A673 (cell line): Measurements from ENCODE around the gene GPSM1. TPM values are rescaled to one million over a fixed set of nuclear protein-coding genes. Genes with fewer than 3 reads are reported as not detected.

Experiments used
- BruUV-seq: library from RNA; stranded (reverse); fragments of 400-500 nt; replicated peaks from 2 replicates; lab custom pipeline; 2021; lab: Mats Ljungman, UMichigan
- CTCF ChIA-PET: fragments of 300-600 bp; sonication (Branson Sonifier 250); formaldehyde crosslinking; loops from one replicate; lab custom pipeline; 2022; ENCODE audit warnings: antibody characterized with exemption; lab: Charles Lee
- POLR2A ChIA-PET: fragments of 300-600 bp; sonication (Branson Sonifier 250); formaldehyde crosslinking; loops from one replicate; lab custom pipeline; 2022; ENCODE audit warnings: antibody characterized with exemption; ENCODE audit not compliant: low non-redundant PET; lab: Charles Lee
- DNase-seq: peaks from one replicate; pipeline ENCODE4 v3.0.0-alpha.2; 2015; ENCODE audit warnings: low spot score
- H3K27ac ChIP-seq: fragments of 200-600 bp; sonication (generic); 2 replicates; pipeline ENCODE4 v1.5.1; 2016; ENCODE audit warnings: mixed run types, low read depth, mild to moderate bottlenecking, mixed read lengths, antibody characterized with exemption, low read length; ENCODE audit not compliant: poor library complexity, severe bottlenecking
- H3K27me3 ChIP-seq: fragments of 200-600 bp; sonication (generic); replicated peaks from 2 replicates; pipeline ENCODE4 v1.6.1; 2017; ENCODE audit warnings: mixed run types, low read depth, mild to moderate bottlenecking, mixed read lengths, antibody characterized with exemption, low read length; ENCODE audit not compliant: insufficient read depth, poor library complexity
- H3K36me3 ChIP-seq: fragments of 200-600 bp; sonication (generic); 2 replicates; pipeline ENCODE4 v1.6.1; 2016; ENCODE audit warnings: mixed run types, mild to moderate bottlenecking, mixed read lengths, antibody characterized with exemption, low read length; ENCODE audit not compliant: insufficient read depth, poor library complexity, severe bottlenecking
- H3K4me1 ChIP-seq: fragments of 200-600 bp; sonication (generic); 2 replicates; pipeline ENCODE4 v1.6.1; 2017; ENCODE audit warnings: mixed run types, mild to moderate bottlenecking, mixed read lengths, antibody characterized with exemption, low read length; ENCODE audit not compliant: insufficient read depth, poor library complexity, severe bottlenecking
- H3K4me3 ChIP-seq: fragments of 200-600 bp; sonication (generic); 2 replicates; pipeline ENCODE4 v1.5.1; 2016; ENCODE audit warnings: low read depth, mixed run types, mild to moderate bottlenecking, mixed read lengths, low read length; ENCODE audit not compliant: poor library complexity, severe bottlenecking
- H3K9me3 ChIP-seq: fragments of 200-600 bp; sonication (generic); 2 replicates; pipeline ENCODE4 v1.6.1; 2016; ENCODE audit warnings: mixed run types, low read depth, mild to moderate bottlenecking, mixed read lengths, antibody characterized with exemption, low read length; ENCODE audit not compliant: poor library complexity, severe bottlenecking
- EZH2 ChIP-seq: fragments of 200-600 bp; sonication (generic); IDR thresholded peaks from 2 replicates; pipeline ENCODE4 v1.6.1; 2017; ENCODE audit warnings: borderline replicate concordance, low read depth, mild to moderate bottlenecking, mixed read lengths, antibody characterized with exemption, low read length; ENCODE audit not compliant: poor library complexity, severe bottlenecking
- intact Hi-C: fragments of 100-400 bp; cut with micrococcal nuclease; formaldehyde crosslinking; loops from one replicate; pipeline ENCODE4 v1.10.0; 2022; ENCODE audit not compliant: unreplicated experiment
- total RNA-seq: library from RNA; stranded (reverse); gene quantifications from 2 replicates; pipeline ENCODE4 v1.2.3, GENCODE V29; 2021
- TF ChIP-seq, protein P1 (sequence below): fragments of 300-800, 200-600 bp; sonication (generic); conservative IDR thresholded peaks from 2 replicates; pipeline ENCODE4 v1.5.1; 2017; ENCODE audit warnings: low read depth, mild to moderate bottlenecking, antibody characterized with exemption, low read length, moderate library complexity, mixed read lengths

Gene GPSM1
- total RNA-seq, 1 experiment from 2014 or later = 36.4 TPM

DNA sequence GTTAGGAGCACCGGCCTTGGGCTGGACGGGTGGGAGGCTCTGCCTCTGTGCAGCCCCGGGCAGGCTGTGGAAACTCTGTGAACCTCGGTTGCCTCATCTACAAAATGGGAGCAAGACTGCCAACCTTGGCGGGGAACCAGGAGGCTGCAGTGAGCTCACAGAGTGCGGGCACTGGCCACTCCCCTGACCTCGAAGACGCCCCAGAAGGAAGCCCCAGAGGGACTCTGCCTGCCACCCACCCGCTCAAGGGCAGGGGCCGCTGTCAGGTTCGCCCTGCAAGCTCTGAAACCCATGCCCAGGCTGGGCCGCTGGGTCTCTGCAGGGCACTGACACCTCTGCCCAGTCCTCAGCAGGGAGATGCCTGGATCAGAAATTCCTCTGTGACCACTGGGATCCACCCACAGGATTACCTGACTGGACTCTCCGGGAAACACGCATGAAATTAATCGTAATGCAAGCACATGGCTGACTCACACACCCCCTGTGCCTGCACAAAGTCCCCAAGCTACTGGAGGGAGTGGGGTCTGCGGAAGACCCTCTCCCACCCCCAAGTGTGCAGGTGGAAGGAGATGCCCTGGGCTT, 30.8 kb upstream of the GPSM1 start:
- CTCF ChIA-PET = no interaction called here

DNA sequence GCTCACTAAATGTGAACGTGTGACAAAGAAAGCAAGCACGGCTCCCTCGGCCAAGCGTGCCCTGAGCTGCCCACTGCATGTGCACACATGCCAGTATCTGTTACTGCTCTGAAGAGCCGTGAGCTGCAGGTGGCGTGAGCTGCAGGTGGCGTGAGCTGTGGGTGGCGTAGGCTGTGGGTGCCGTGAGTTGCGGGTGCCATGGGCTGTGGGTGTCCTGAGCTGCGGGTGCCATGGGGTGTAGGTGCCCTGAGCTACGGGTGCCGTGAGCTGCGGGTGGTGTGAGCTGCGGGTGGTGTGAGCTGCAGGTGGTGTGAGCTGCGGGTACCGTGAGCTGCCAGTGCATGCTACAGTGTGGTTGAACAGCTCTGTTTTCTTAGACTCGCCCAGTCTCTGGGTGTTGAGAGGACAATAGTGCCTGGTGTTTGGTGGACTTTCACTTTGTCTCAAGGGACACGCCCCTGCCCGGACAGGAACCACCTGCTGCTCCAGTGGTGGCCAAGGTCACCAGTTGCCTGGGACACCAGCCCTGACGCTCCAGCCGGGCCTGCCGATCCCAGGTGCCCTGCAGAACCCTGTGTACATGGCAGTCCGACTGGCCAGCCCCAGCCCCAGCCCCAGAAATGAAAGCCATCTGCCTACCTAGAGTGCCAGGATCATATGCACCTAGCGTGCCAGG, 30.2 kb upstream of the GPSM1 start:
- POLR2A ChIA-PET = no interaction called here
- TF ChIP-seq, protein P1, sequence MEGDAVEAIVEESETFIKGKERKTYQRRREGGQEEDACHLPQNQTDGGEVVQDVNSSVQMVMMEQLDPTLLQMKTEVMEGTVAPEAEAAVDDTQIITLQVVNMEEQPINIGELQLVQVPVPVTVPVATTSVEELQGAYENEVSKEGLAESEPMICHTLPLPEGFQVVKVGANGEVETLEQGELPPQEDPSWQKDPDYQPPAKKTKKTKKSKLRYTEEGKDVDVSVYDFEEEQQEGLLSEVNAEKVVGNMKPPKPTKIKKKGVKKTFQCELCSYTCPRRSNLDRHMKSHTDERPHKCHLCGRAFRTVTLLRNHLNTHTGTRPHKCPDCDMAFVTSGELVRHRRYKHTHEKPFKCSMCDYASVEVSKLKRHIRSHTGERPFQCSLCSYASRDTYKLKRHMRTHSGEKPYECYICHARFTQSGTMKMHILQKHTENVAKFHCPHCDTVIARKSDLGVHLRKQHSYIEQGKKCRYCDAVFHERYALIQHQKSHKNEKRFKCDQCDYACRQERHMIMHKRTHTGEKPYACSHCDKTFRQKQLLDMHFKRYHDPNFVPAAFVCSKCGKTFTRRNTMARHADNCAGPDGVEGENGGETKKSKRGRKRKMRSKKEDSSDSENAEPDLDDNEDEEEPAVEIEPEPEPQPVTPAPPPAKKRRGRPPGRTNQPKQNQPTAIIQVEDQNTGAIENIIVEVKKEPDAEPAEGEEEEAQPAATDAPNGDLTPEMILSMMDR = no peak
- TF ChIP-seq EZH2 = no peak
- intact Hi-C loops = no loop called here
- DNase-seq = no peak
- Histone ChIP-seq H3K27ac (no peak overlapping the region), H3K9me3 (no peaks in the 10 kb centered on the region), H3K36me3 (no peaks in the 10 kb centered on the region), H3K4me3 (no peak overlapping the region), H3K4me1 (no peaks in the 10 kb centered on the region), H3K27me3 (no peaks in the 10 kb centered on the region)
- no TSS peak for BruUV-seq
- CTCF ChIA-PET = no interaction called here

More for the DNA sequence above, 30.8 kb upstream of the GPSM1 start:
- Histone ChIP-seq H3K27me3 (no peaks in the 10 kb centered on the region), H3K36me3 (no peaks in the 10 kb centered on the region), H3K4me3 (no peak overlapping the region), H3K27ac (no peak overlapping the region), H3K9me3 (no peaks in the 10 kb centered on the region), H3K4me1 (no peaks in the 10 kb centered on the region)
- POLR2A ChIA-PET = no interaction called here
- BruUV-seq = no TSS peak
- intact Hi-C loops = no loop called here
- DNase-seq = no peak
- TF ChIP-seq, protein P1 = no peak
- TF ChIP-seq EZH2 = no peak

DNA sequence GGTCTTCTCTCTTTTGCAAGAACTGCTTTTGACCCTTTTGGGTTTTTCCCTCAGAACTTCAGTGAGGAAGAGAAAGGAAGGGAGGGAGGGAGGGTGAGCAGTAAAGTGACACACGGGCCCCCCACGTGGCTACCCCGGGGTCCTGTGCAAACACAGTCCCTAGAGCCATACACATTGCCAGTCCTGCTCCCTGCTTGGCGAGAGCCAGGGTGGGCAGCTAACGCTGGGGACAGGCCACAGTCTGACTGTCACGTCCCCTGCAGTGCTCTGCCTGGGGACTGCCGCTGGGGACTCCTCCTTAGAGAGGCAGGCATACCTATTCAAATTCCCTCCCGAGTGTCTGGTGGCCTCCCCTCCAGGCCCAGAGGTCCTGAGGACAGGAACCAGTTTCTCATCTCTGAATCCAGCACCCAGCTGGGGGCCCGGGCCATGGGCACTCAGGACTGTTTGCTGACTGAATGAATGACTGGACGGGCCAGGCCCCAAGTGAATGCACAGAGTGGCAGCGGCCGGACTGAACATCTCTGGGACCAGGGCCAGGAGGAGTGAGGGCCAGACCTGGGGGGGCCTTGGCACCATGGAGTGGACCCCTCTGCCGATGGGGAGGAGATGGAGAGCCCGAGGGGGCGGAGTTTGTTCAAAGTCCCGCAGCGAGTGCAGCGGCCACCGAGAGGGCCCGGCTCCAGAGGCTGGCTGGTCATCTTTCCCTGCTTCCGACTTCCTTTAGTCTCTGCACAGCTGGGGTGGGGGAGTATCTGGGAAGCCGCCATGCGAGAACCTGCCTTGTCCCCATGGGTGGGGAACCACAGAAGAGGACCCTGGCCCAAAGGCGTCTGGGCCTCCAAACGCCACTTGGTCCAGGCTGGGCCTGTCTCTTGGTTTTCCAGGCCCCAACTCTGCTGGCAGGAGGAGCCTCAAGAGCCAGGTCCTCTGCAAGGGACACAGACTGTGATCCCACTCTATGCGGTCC, 29.3 kb upstream of the GPSM1 start:
- Histone ChIP-seq H3K27me3 (no peaks in the 10 kb centered on the region), H3K27ac (no peak overlapping the region), H3K4me3 (no peak overlapping the region), H3K36me3 (no peaks in the 10 kb centered on the region), H3K4me1 (no peaks in the 10 kb centered on the region), H3K9me3 (no peaks in the 10 kb centered on the region)
- intact Hi-C loops = no loop called here
- ChIA-PET CTCF (no interaction called here), POLR2A (no interaction called here)
- no TSS peak for BruUV-seq
- TF ChIP-seq EZH2 = no peak
- TF ChIP-seq, protein P1 = no peak
- DNase-seq = no peak
